H9 (cell line): ENCODE measurements around the gene UST. TPM values are rescaled to one million over a fixed set of nuclear protein-coding genes. Genes with fewer than 3 reads are reported as not detected.

ENCODE experiments used
- DNase-seq: peaks from one replicate; pipeline ENCODE4 v3.0.0-alpha.2; 2017
- H2AFZ ChIP-seq: one replicate; pipeline ENCODE4 v1.6.1; 2013; ENCODE audit warnings: mild to moderate bottlenecking, low read length, control low read depth, moderate library complexity
- H2AK5ac ChIP-seq: 2 replicates; pipeline ENCODE4 v1.6.1; 2013; ENCODE audit warnings: low read length, control low read depth, mixed read lengths; ENCODE audit not compliant: insufficient read length
- H2BK120ac ChIP-seq: one replicate; pipeline ENCODE4 v1.6.1; 2013; ENCODE audit warnings: low read depth, mild to moderate bottlenecking, low read length, control low read depth, inconsistent platforms; ENCODE audit not compliant: poor library complexity, severe bottlenecking
- H2BK12ac ChIP-seq: 2 replicates; pipeline ENCODE4 v1.6.1; 2013; ENCODE audit warnings: low read length, control low read depth, mixed read lengths, low read depth; ENCODE audit not compliant: insufficient read length
- H2BK15ac ChIP-seq: 2 replicates; pipeline ENCODE4 v1.6.1; 2013; ENCODE audit warnings: low read depth, low read length, control low read depth
- H2BK20ac ChIP-seq: one replicate; pipeline ENCODE4 v1.6.1; 2013; ENCODE audit warnings: low read depth, mild to moderate bottlenecking, low read length, control low read depth, inconsistent platforms; ENCODE audit not compliant: poor library complexity, severe bottlenecking
- H2BK5ac ChIP-seq: 2 replicates; pipeline ENCODE4 v1.6.1; 2013; ENCODE audit warnings: low read length, control low read depth, mixed read lengths; ENCODE audit not compliant: insufficient read length
- H3K14ac ChIP-seq: 2 replicates; pipeline ENCODE4 v1.6.1; 2013; ENCODE audit warnings: low read length, control low read depth; ENCODE audit not compliant: insufficient read depth
- H3K18ac ChIP-seq: 2 replicates; pipeline ENCODE4 v1.6.1; 2013; ENCODE audit warnings: low read depth, mild to moderate bottlenecking, mixed read lengths, low read length, control low read depth; ENCODE audit not compliant: insufficient read length
- H3K23ac ChIP-seq: 2 replicates; pipeline ENCODE4 v1.6.1; 2013; ENCODE audit warnings: low read length, control low read depth, mixed read lengths, low read depth; ENCODE audit not compliant: insufficient read length
- H3K23me2 ChIP-seq: 2 replicates; pipeline ENCODE4 v1.6.1; 2013; ENCODE audit warnings: low read depth, mild to moderate bottlenecking, mixed read lengths, low read length, control low read depth; ENCODE audit not compliant: insufficient read length, poor library complexity, severe bottlenecking
- H3K27ac ChIP-seq: 2 replicates; pipeline ENCODE4 v1.5.1; 2013; ENCODE audit warnings: low read length, control low read depth, mixed read lengths, low read depth; ENCODE audit not compliant: insufficient read length
- H3K27me3 ChIP-seq: 2 replicates; pipeline ENCODE4 v1.6.1; 2013; ENCODE audit warnings: low read length, control low read depth, inconsistent platforms; ENCODE audit not compliant: insufficient read depth
- H3K4ac ChIP-seq: 2 replicates; pipeline ENCODE4 v1.6.1; 2013; ENCODE audit warnings: low read depth, mild to moderate bottlenecking, control low read depth, inconsistent platforms, low read length, moderate library complexity
- H3K4me1 ChIP-seq: 2 replicates; pipeline ENCODE4 v1.6.1; 2013; ENCODE audit warnings: low read length, control low read depth, inconsistent platforms; ENCODE audit not compliant: insufficient read depth
- H3K4me2 ChIP-seq: 2 replicates; pipeline ENCODE4 v1.6.1; 2013; ENCODE audit warnings: low read length, control low read depth, mixed read lengths; ENCODE audit not compliant: insufficient read length, insufficient read depth
- H3K56ac ChIP-seq: 2 replicates; pipeline ENCODE4 v1.6.1; 2013; ENCODE audit warnings: low read depth, mild to moderate bottlenecking, mixed read lengths, low read length, control low read depth; ENCODE audit not compliant: insufficient read length
- H3K79me1 ChIP-seq: 2 replicates; pipeline ENCODE4 v1.6.1; 2013; ENCODE audit warnings: low read depth, mild to moderate bottlenecking, moderate library complexity, low read length, control low read depth, inconsistent platforms; ENCODE audit not compliant: insufficient read depth, poor library complexity, severe bottlenecking
- H3K79me2 ChIP-seq: 2 replicates; pipeline ENCODE4 v1.6.1; 2013; ENCODE audit warnings: low read length, control low read depth, inconsistent platforms; ENCODE audit not compliant: insufficient read depth
- H3K9ac ChIP-seq: 2 replicates; pipeline ENCODE4 v1.6.1; 2013; ENCODE audit warnings: low read length, control low read depth, mixed read lengths; ENCODE audit not compliant: insufficient read length; ENCODE audit errors: extremely low read depth
- H3K9me3 ChIP-seq: one replicate; pipeline ENCODE4 v1.6.1; 2013; ENCODE audit warnings: low read depth, low read length, inconsistent platforms; ENCODE audit not compliant: control insufficient read depth
- H3T11ph ChIP-seq: one replicate; pipeline ENCODE4 v1.6.1; 2013; ENCODE audit warnings: mild to moderate bottlenecking, low read length, control low read depth, inconsistent platforms
- H4K20me1 ChIP-seq: one replicate; pipeline ENCODE4 v1.6.1; 2013; ENCODE audit not compliant: control insufficient read depth, insufficient read length, insufficient read depth
- H4K5ac ChIP-seq: 2 replicates; pipeline ENCODE4 v1.6.1; 2013; ENCODE audit warnings: low read depth, mild to moderate bottlenecking, mixed read lengths, low read length, control low read depth; ENCODE audit not compliant: insufficient read length
- H4K8ac ChIP-seq: replicated peaks from 2 replicates; pipeline ENCODE4 v1.6.1; 2013; ENCODE audit warnings: low read length, control low read depth, mixed read lengths, low read depth; ENCODE audit not compliant: insufficient read length
- H4K91ac ChIP-seq: 2 replicates; pipeline ENCODE4 v1.6.1; 2013; ENCODE audit warnings: low read depth, mild to moderate bottlenecking, moderate library complexity, mixed read lengths, low read length, control low read depth; ENCODE audit not compliant: insufficient read length
- H3K27ac Mint-ChIP-seq, 3 experiments: 2 replicates in 2 of 3; 3 replicates in 1 of 3; pipeline ENCODE4 v1.8.0; 2020 to 2021; ENCODE audit warnings: mixed read lengths in 3 of 3, mild to moderate bottlenecking in 1 of 3, moderate library complexity in 1 of 3
- H3K27me3 Mint-ChIP-seq: 2 replicates; pipeline ENCODE4 v1.8.0; 2021; ENCODE audit warnings: low read depth, mild to moderate bottlenecking, moderate library complexity, mixed read lengths
- H3K36me3 Mint-ChIP-seq, 3 experiments: 2 replicates in 2 of 3; 3 replicates in 1 of 3; pipeline ENCODE4 v1.8.0; 2020 to 2021; ENCODE audit warnings: low read depth in 3 of 3, mixed read lengths in 3 of 3; ENCODE audit not compliant: insufficient read depth in 1 of 3
- H3K4me1 Mint-ChIP-seq, 2 experiments: 2 replicates each; pipeline ENCODE4 v1.8.0; 2020; ENCODE audit warnings: mixed read lengths in 2 of 2
- H3K4me3 Mint-ChIP-seq, 2 experiments: 2 replicates in 1 of 2; 3 replicates in 1 of 2; pipeline ENCODE4 v1.8.0; 2020 to 2021; ENCODE audit warnings: mild to moderate bottlenecking in 2 of 2, mixed read lengths in 2 of 2, moderate library complexity in 1 of 2
- H3K9me3 Mint-ChIP-seq, 2 experiments: 2 replicates in 1 of 2; 3 replicates in 1 of 2; pipeline ENCODE4 v1.8.0; 2020; ENCODE audit warnings: mild to moderate bottlenecking in 2 of 2, mixed read lengths in 2 of 2, moderate library complexity in 1 of 2
- CTCF ChIP-seq: fragments of 200-600 bp; sonication (generic); conservative IDR thresholded peaks from 3 replicates; pipeline ENCODE4 v1.8.0; 2021; ENCODE audit warnings: antibody characterized with exemption, mild to moderate bottlenecking
- WGBS: extraction: QIAGEN DNeasy Blood & Tissue Kit; methylation state at CpG from one replicate; pipeline ENCODE4 v1.1.7; 2013; ENCODE audit warnings: missing lambda C conversion rate, low lambda C conversion rate, mixed read lengths; ENCODE audit not compliant: insufficient read length; ENCODE audit errors: extremely low coverage; 5-methylcytosine and 5-hydroxymethylcytosine counted together
- total RNA-seq: library from RNA; stranded (reverse); gene quantifications from 2 replicates; pipeline ENCODE4 v1.2.1, GENCODE V29; 2021

UST gene
- total RNA-seq, 1 experiment from 2014 or later, result 14.4 TPM

GRCh38 chr6:148697895-148698440 is 48.9 kb upstream of the UST start:
- no peak overlapping the region for H2BK120ac ChIP-seq
- H2BK15ac ChIP-seq, result no peak overlapping the region
- H3K56ac ChIP-seq, result no peak overlapping the region
- no peak overlapping the region for H3K4me3 Mint-ChIP-seq
- peaks cover 3% of the 10 kb centered on the region; the same call in 1 of the 2 replicates for H3K27me3 Mint-ChIP-seq
- H3K4me1 ChIP-seq, result no peaks in the 10 kb centered on the region
- H3K18ac ChIP-seq, result no peak overlapping the region
- H3K27ac Mint-ChIP-seq, result no peak overlapping the region
- no peak overlapping the region for H3K9ac ChIP-seq
- peaks cover 3 to 4% of the 10 kb centered on the region in 2 experiments for H3K4me1 Mint-ChIP-seq
- H2BK20ac ChIP-seq, result no peak overlapping the region
- no peak overlapping the region for H2AK5ac ChIP-seq
- no peak overlapping the region for H4K5ac ChIP-seq
- no peaks in the 10 kb centered on the region for H3K79me1 ChIP-seq
- no peak overlapping the region for H2BK12ac ChIP-seq
- TF ChIP-seq CTCF, result no peak
- no peaks in the 10 kb centered on the region for H3K79me2 ChIP-seq
- H3K27ac ChIP-seq, result no peak overlapping the region
- no peaks in the 10 kb centered on the region for H3K23me2 ChIP-seq
- no CpG with 5 or more reads among the region's 26 CpGs for WGBS
- peaks cover 7 to 12% of the 10 kb centered on the region in 2 experiments; a peak in 4 of 5 replicates for H3K9me3 Mint-ChIP-seq
- no peak overlapping the region for H2AFZ ChIP-seq
- no peak overlapping the region for H2BK5ac ChIP-seq
- no peak for DNase-seq
- H4K20me1 ChIP-seq, result no peaks in the 10 kb centered on the region
- no peak overlapping the region for H3K4me2 ChIP-seq
- peaks cover 3 to 11% (median 6%) of the 10 kb centered on the region in 3 experiments; a peak in 5 of 7 replicates for H3K36me3 Mint-ChIP-seq
- no peak overlapping the region for H4K8ac ChIP-seq
- no peak overlapping the region for H3K4ac ChIP-seq
- no peaks in the 10 kb centered on the region for H3K9me3 ChIP-seq
- H3K27me3 ChIP-seq, result no peaks in the 10 kb centered on the region
- no peak overlapping the region for H3K23ac ChIP-seq
- no peak overlapping the region for H3T11ph ChIP-seq
- H4K91ac ChIP-seq, result no peak overlapping the region
- H3K14ac ChIP-seq, result no peak overlapping the region
